ENCODE data around the gene RTL5. TPM values are rescaled to one million over a fixed set of nuclear protein-coding genes. Genes with fewer than 3 reads are reported as not detected.

RTL5 gene
- total and polyA plus RNA-seq, 2 experiments from 2014 or later, result 1.5 to 1.8 TPM

DNA sequence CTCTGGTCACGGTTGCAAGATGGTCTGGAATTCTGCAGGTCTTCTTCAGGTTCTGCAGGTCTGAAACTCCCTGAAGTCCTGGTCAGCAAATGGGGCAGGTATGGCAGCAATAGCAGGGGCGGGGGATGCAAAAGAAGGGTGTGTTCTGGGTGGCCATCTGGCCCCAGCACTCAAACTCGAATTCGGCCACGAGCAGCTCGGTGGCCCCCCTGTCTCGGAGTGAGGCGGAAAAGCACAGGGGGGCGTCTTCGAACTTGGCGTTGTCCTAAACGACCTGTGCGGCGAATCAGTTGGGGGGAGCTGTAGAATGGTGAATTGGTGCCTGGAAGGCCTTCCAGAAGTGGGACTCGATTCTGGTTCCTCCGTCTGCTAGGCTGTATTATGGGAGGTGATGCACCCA, 2.1 kb downstream of the RTL5 start:
- Histone ChIP-seq H4K20me1 (ENCODE audit: insufficient read depth) (no peaks in the 10 kb centered on the region), H3K4me3 (no peak overlapping the region), H3K27me3 (replicated peaks; ENCODE audit: insufficient read depth) (no peaks in the 10 kb centered on the region), H3K4me2 (ENCODE audit: unreplicated experiment) (no peak overlapping the region), H2AFZ (no peak overlapping the region), H3K4me1 (ENCODE audit: insufficient read depth) (peaks cover 8% of the 10 kb centered on the region), H3K9ac (no peak overlapping the region), H3K9me2 (ENCODE audit: insufficient read depth) (no peaks in the 10 kb centered on the region), H3K79me2 (ENCODE audit: insufficient read depth) (no peaks in the 10 kb centered on the region; the same call in 1 of the 2 replicates), H3F3A (ENCODE audit: insufficient read depth) (no peaks in the 10 kb centered on the region), H3K9me3 (ENCODE audit: low read depth) (no peaks in the 10 kb centered on the region), H3K27ac (no peak overlapping the region), H3K36me3 (ENCODE audit: low read depth) (no peaks in the 10 kb centered on the region)
- 82 to 85% methylated on average over 15 to 16 of the region's 16 CpGs for WGBS, 2 experiments (ENCODE audit: low coverage in 1 of 2, low lambda C conversion rate in 2 of 2, missing lambda C conversion rate in 2 of 2)
- no peak for TF ChIP-seq EZH2phosphoT487 (IDR thresholded peaks at IDR 0.05; ENCODE audit: insufficient read depth, low read depth)
- no peak for TF ChIP-seq EZH2 (IDR thresholded peaks at IDR 0.05; ENCODE audit: insufficient read depth, poor library complexity, severe bottlenecking)
- in situ Hi-C loops (cut with MboI), result loop anchor here (10.0 kb wide), 1 partner anchor 125 kb away; no protein-coding TSS in a partner anchor
- no peak for DNase-seq

DNA sequence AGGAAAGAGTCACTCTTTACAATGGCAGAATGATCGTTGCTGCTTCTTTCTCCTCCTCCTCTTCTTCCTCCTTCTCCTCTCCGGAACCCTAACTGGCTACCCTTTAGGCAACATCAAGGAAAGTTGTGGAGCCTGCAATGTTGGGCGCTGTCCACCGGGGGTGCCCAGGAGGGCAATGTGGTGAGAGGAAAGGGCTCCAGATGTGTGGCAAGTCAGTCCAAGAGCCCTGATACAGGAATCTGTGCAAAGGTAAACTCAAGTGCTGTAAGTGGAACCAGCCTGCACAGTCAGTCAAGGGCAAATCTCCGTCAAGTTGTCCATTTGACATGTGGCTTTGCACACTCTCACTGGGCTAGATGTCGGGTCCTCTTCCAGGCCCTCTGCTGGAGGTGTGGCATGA, 2.8 kb downstream of the RTL5 start:
- WGBS, 2 experiments (ENCODE audit: low coverage in 1 of 2, low lambda C conversion rate in 2 of 2, missing lambda C conversion rate in 2 of 2), result 42 to 48% methylated on average over 4 to 6 of the region's 6 CpGs
- no peak overlapping the region for H3K27ac ChIP-seq

DNA sequence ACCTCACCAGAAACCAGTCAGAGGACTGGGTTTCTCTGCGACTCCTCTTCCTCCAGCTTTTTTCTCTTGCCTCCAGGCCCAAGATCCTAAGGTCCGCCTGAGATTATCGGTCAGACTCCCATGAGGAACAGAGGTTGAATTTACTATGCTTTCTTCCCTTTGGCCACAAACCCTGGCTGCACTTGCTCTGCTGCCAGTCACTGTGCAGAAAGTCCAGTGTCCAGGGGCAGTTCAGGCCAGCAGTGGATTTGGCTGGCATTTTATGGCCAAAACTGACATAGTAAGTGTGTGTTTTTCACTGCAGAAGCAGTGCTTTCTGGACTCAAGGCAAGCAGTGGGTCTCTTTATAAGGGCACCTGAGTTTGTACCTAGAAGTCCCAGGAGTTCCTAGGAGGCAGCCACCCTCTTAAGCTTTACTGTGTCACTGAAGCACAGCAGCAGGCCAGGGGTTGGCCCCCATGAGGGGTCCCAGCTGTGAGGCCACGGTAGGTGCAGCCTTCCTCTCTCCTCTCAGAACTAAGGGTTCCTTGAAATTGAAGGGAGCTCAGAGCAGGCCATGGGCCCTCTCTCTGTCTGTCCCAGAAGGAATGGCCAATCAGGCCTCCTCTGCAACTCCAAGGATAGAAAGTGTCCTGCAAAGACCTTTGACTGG, 3.4 kb downstream of the RTL5 start:
- H3K9ac ChIP-seq, result no peak overlapping the region
- H3K4me1 ChIP-seq (ENCODE audit: insufficient read depth), result peaks cover 8% of the 10 kb centered on the region
- no peak overlapping the region for H3K27ac ChIP-seq
- H4K20me1 ChIP-seq (ENCODE audit: insufficient read depth), result no peaks in the 10 kb centered on the region
- H3K4me3 ChIP-seq, result no peak overlapping the region
- no peak for TF ChIP-seq EZH2phosphoT487 (IDR thresholded peaks at IDR 0.05; ENCODE audit: insufficient read depth, low read depth)
- TF ChIP-seq EZH2 (IDR thresholded peaks at IDR 0.05; ENCODE audit: insufficient read depth, poor library complexity, severe bottlenecking), result no peak
- no peaks in the 10 kb centered on the region for H3F3A ChIP-seq (ENCODE audit: insufficient read depth)
- in situ Hi-C loops (cut with MboI), result loop anchor here (10.0 kb wide), 1 partner anchor 124 kb away; no protein-coding TSS in a partner anchor
- H3K9me2 ChIP-seq (ENCODE audit: insufficient read depth), result no peaks in the 10 kb centered on the region
- H3K36me3 ChIP-seq (ENCODE audit: low read depth), result no peaks in the 10 kb centered on the region
- H3K9me3 ChIP-seq (ENCODE audit: low read depth), result no peaks in the 10 kb centered on the region
- no peak for DNase-seq
- H3K27me3 ChIP-seq (replicated peaks; ENCODE audit: insufficient read depth), result no peaks in the 10 kb centered on the region
- no peak overlapping the region for H3K4me2 ChIP-seq (ENCODE audit: unreplicated experiment)
- H3K79me2 ChIP-seq (ENCODE audit: insufficient read depth), result no peaks in the 10 kb centered on the region; the same call in 1 of the 2 replicates
- WGBS, 2 experiments (ENCODE audit: low coverage in 1 of 2, low lambda C conversion rate in 2 of 2, missing lambda C conversion rate in 2 of 2), result 78 to 100% methylated on average over 3 to 4 of the region's 4 CpGs
- H2AFZ ChIP-seq, result no peak overlapping the region

More for the DNA sequence above, 2.8 kb downstream of the RTL5 start:
- H4K20me1 ChIP-seq (ENCODE audit: insufficient read depth), result no peaks in the 10 kb centered on the region
- H3K4me1 ChIP-seq (ENCODE audit: insufficient read depth), result peaks cover 8% of the 10 kb centered on the region
- no peaks in the 10 kb centered on the region for H3K27me3 ChIP-seq (replicated peaks; ENCODE audit: insufficient read depth)
- H3K9me3 ChIP-seq (ENCODE audit: low read depth), result no peaks in the 10 kb centered on the region
- DNase-seq, result peak; percentile 49
- no peak overlapping the region for H3K9ac ChIP-seq
- H3F3A ChIP-seq (ENCODE audit: insufficient read depth), result no peaks in the 10 kb centered on the region
- H3K9me2 ChIP-seq (ENCODE audit: insufficient read depth), result no peaks in the 10 kb centered on the region
- H3K4me3 ChIP-seq, result no peak overlapping the region
- H3K4me2 ChIP-seq (ENCODE audit: unreplicated experiment), result no peak overlapping the region
- no peak overlapping the region for H2AFZ ChIP-seq
- in situ Hi-C loops (cut with MboI), result loop anchor here (10.0 kb wide), 1 partner anchor 124 kb away; no protein-coding TSS in a partner anchor
- H3K36me3 ChIP-seq (ENCODE audit: low read depth), result no peaks in the 10 kb centered on the region
- TF ChIP-seq EZH2phosphoT487 (IDR thresholded peaks at IDR 0.05; ENCODE audit: insufficient read depth, low read depth) (no peak), EZH2 (IDR thresholded peaks at IDR 0.05; ENCODE audit: insufficient read depth, poor library complexity, severe bottlenecking) (no peak)
- no peaks in the 10 kb centered on the region; the same call in 1 of the 2 replicates for H3K79me2 ChIP-seq (ENCODE audit: insufficient read depth)

DNA sequence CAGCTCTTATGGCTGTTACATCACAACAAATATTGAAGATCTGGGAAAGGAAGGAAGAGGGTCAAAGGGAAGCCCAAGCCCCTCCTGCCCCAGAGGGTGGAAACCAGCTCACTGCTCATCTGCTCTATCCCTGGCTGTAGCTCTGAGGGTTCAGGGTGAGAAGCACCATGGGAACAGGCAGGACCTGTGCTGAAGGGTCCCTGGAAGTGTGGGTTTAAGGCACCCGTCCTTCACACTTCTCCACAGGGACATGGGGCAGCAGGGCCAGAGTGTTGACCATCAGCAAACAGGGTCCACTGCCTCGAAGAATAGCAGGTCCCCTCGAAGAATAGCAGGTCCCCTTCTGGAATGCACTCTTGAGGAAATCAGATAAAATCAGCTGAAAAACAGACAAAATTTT, 4.4 kb downstream of the RTL5 start:
- Histone ChIP-seq H3K27me3 (replicated peaks; ENCODE audit: insufficient read depth) (no peaks in the 10 kb centered on the region), H3F3A (ENCODE audit: insufficient read depth) (no peaks in the 10 kb centered on the region), H3K79me2 (ENCODE audit: insufficient read depth) (no peaks in the 10 kb centered on the region; the same call in 1 of the 2 replicates), H3K27ac (no peak overlapping the region), H3K4me3 (no peak overlapping the region), H2AFZ (no peak overlapping the region), H3K9ac (no peak overlapping the region), H3K4me2 (ENCODE audit: unreplicated experiment) (no peak overlapping the region), H3K9me2 (ENCODE audit: insufficient read depth) (no peaks in the 10 kb centered on the region), H3K4me1 (ENCODE audit: insufficient read depth) (peaks cover 8% of the 10 kb centered on the region), H3K9me3 (ENCODE audit: low read depth) (no peaks in the 10 kb centered on the region), H3K36me3 (ENCODE audit: low read depth) (no peaks in the 10 kb centered on the region), H4K20me1 (ENCODE audit: insufficient read depth) (no peaks in the 10 kb centered on the region)
- WGBS, 2 experiments (ENCODE audit: low coverage in 1 of 2, low lambda C conversion rate in 2 of 2, missing lambda C conversion rate in 2 of 2), result 85% methylated on average over 3 of the region's 3 CpGs; no CpG with 5 or more reads in 1 of the 2 experiments
- in situ Hi-C loops (cut with MboI), result loop anchor here (10.0 kb wide), 1 partner anchor 123 kb away; no protein-coding TSS in a partner anchor
- TF ChIP-seq EZH2phosphoT487 (IDR thresholded peaks at IDR 0.05; ENCODE audit: insufficient read depth, low read depth) (no peak), EZH2 (IDR thresholded peaks at IDR 0.05; ENCODE audit: insufficient read depth, poor library complexity, severe bottlenecking) (no peak)
- no peak for DNase-seq
